SK-N-SH treated with all-trans-retinoic acid at 6 μM for 48 hours (cell line): Measurements from ENCODE around the gene SLC39A1.

Experiments used
- ATAC-seq: fragments of 200-7000 bp; cut with Tn5 transposase; 3 replicates; pipeline ENCODE4 v1.9.1; 2020; ENCODE audit warnings: mild to moderate bottlenecking, moderate library complexity
- BACH2 ChIP-seq: fragments of 250-450 bp; sonication (Bioruptor Pico); IDR thresholded peaks from 2 replicates; pipeline ENCODE4 v1.9.0; 2021; ENCODE audit warnings: mild to moderate bottlenecking, borderline replicate concordance
- CREB5 ChIP-seq: fragments of 250-450 bp; sonication (Bioruptor Pico); IDR thresholded peaks from 2 replicates; pipeline ENCODE4 v1.5.1; 2020; ENCODE audit warnings: low read depth, mild to moderate bottlenecking, moderate library complexity
- CSDC2 ChIP-seq: fragments of 250-450 bp; sonication (Bioruptor Pico); IDR thresholded peaks from 2 replicates; pipeline ENCODE4 v1.5.0; 2020; ENCODE audit warnings: mild to moderate bottlenecking, moderate library complexity
- CSRNP3 ChIP-seq: fragments of 250-450 bp; sonication (Bioruptor Pico); IDR thresholded peaks from 2 replicates; pipeline ENCODE4 v1.5.1; 2021; ENCODE audit warnings: mild to moderate bottlenecking, moderate library complexity
- ESRRG ChIP-seq: fragments of 250-450 bp; sonication (Bioruptor Pico); IDR thresholded peaks from 2 replicates; pipeline ENCODE4 v1.6.1; 2021; ENCODE audit warnings: mild to moderate bottlenecking
- ISL1 ChIP-seq: fragments of 250-450 bp; sonication (Bioruptor Pico); IDR thresholded peaks from 2 replicates; pipeline ENCODE4 v2.1.2; 2022; ENCODE audit warnings: mild to moderate bottlenecking, moderate library complexity
- PATZ1 ChIP-seq: fragments of 250-450 bp; sonication (Bioruptor Pico); IDR thresholded peaks from 2 replicates; pipeline ENCODE4 v1.8.0; 2020; ENCODE audit warnings: mild to moderate bottlenecking, moderate library complexity, borderline replicate concordance
- POU6F1 ChIP-seq: fragments of 250-450 bp; sonication (Bioruptor Pico); IDR thresholded peaks from 2 replicates; pipeline ENCODE4 v1.8.0; 2021; ENCODE audit warnings: low read depth, mild to moderate bottlenecking, moderate library complexity, borderline replicate concordance
- PPARA ChIP-seq: fragments of 250-450 bp; sonication (Bioruptor Pico); IDR thresholded peaks from 2 replicates; pipeline ENCODE4 v1.5.0; 2020; ENCODE audit warnings: mild to moderate bottlenecking, borderline replicate concordance
- RARB ChIP-seq: fragments of 250-450 bp; sonication (Bioruptor Pico); IDR thresholded peaks from 2 replicates; pipeline ENCODE4 v1.8.0; 2021; ENCODE audit warnings: mild to moderate bottlenecking, moderate library complexity
- TCF4 ChIP-seq: fragments of 250-450 bp; sonication (Bioruptor Pico); IDR thresholded peaks from 2 replicates; pipeline ENCODE4 v1.8.0; 2021; ENCODE audit warnings: mild to moderate bottlenecking, moderate library complexity, borderline replicate concordance
- TOX ChIP-seq: fragments of 250-450 bp; sonication (Bioruptor Pico); IDR thresholded peaks from 2 replicates; pipeline ENCODE4 v1.8.0; 2021; ENCODE audit warnings: mild to moderate bottlenecking, moderate library complexity, borderline replicate concordance
- TSHZ2 ChIP-seq: fragments of 250-450 bp; sonication (Bioruptor Pico); IDR thresholded peaks from 2 replicates; pipeline ENCODE4 v1.5.0; 2020; ENCODE audit warnings: mild to moderate bottlenecking, moderate library complexity
- ZC3H10 ChIP-seq: fragments of 250-450 bp; sonication (Bioruptor Pico); IDR thresholded peaks from 2 replicates; pipeline ENCODE4 v1.5.1; 2021; ENCODE audit warnings: mild to moderate bottlenecking, moderate library complexity
- ZFP3 ChIP-seq: fragments of 250-450 bp; sonication (Bioruptor Pico); IDR thresholded peaks from 2 replicates; pipeline ENCODE4 v1.5.0; 2020; ENCODE audit warnings: mild to moderate bottlenecking, moderate library complexity
- ZFP30 ChIP-seq: fragments of 450-650 bp; formaldehyde crosslinking; IDR thresholded peaks from 2 replicates; pipeline ENCODE4 v1.5.0; 2022; ENCODE audit warnings: mild to moderate bottlenecking, moderate library complexity
- ZNF565 ChIP-seq: fragments of 450-650 bp; formaldehyde crosslinking; conservative IDR thresholded peaks from 2 replicates; pipeline ENCODE4 v1.5.0; 2020; ENCODE audit warnings: low read depth, mild to moderate bottlenecking, moderate library complexity
- ZNF70 ChIP-seq: fragments of 450-650 bp; formaldehyde crosslinking; IDR thresholded peaks from 2 replicates; pipeline ENCODE4 v1.5.0; 2020; ENCODE audit warnings: mild to moderate bottlenecking, moderate library complexity
- ZNF8 ChIP-seq: fragments of 450-650 bp; formaldehyde crosslinking; IDR thresholded peaks from 2 replicates; pipeline ENCODE4 v1.5.0; 2020; ENCODE audit warnings: mild to moderate bottlenecking, moderate library complexity

Gene SLC39A1

GRCh38 chr1:153928791-153929341 lies 34.5 kb downstream of the SLC39A1 start:
- ATAC-seq = no peak; the same call in 2 of the 3 replicates
- peak; percentile 30; the same call in 1 of the 2 replicates for TF ChIP-seq TSHZ2 (CRISPR knock-in tag)
- TF ChIP-seq ZC3H10 = no peak

- no peak for ATAC-seq
- TF ChIP-seq ZNF565 (CRISPR knock-in tag) (no peak), TCF4 (CRISPR knock-in tag) (no peak), RARB (CRISPR knock-in tag) (no peak), ISL1 (no peak), CREB5 (no peak), ZC3H10 (no peak), ZFP30 (CRISPR knock-in tag) (no peak), PATZ1 (no peak), ESRRG (CRISPR knock-in tag) (no peak), POU6F1 (CRISPR knock-in tag) (no peak), ZNF70 (CRISPR knock-in tag) (no peak), PPARA (no peak), BACH2 (CRISPR knock-in tag) (no peak), CSRNP3 (CRISPR knock-in tag) (no peak), TOX (CRISPR knock-in tag) (no peak), CSDC2 (no peak), ZFP3 (CRISPR knock-in tag) (no peak)
These were observed 35.1 kb downstream of the SLC39A1 start for GRCh38 chr1:153928245-153928644.

GRCh38 chr1:153926405-153926804 lies 36.9 kb downstream of the SLC39A1 start:
- ATAC-seq = no peak
- no peak for TF ChIP-seq TOX (CRISPR knock-in tag)

- peak; percentile 97 for ATAC-seq
- TF ChIP-seq ZFP30 (CRISPR knock-in tag) (peak; percentile 90), ZNF8 (no peak)
These were observed 40.1 kb downstream of the SLC39A1 start, which contains the start of gene GATAD2B for GRCh38 chr1:153922972-153923925. GATAD2B (minus strand) TSS chr1:153922972; CDS start chr1:153828347, 94,625 bp downstream.
